ENCODE measurements around the gene APBA2.

DNA sequence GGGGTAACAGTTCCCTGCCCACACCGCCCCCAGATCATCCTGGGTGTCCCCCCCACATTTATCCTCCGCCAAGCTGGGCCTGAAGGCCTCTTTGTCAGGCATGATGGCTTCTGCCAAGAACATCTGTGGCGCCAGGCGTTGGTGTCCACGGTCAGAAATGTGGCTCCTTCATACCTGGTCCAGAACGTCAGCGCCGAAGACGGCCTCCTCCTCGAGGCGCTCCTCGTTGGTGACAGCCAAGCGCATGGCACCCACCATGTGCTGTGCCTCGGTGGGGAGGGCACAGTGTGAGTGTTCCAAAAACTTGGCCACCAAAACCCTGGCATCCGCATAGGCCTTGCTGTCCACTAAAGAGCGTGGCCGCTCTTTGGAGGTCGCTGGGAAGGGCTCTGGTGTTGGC is 237.4 kb downstream of the APBA2 start:
- TF ChIP-seq, protein P1, sequence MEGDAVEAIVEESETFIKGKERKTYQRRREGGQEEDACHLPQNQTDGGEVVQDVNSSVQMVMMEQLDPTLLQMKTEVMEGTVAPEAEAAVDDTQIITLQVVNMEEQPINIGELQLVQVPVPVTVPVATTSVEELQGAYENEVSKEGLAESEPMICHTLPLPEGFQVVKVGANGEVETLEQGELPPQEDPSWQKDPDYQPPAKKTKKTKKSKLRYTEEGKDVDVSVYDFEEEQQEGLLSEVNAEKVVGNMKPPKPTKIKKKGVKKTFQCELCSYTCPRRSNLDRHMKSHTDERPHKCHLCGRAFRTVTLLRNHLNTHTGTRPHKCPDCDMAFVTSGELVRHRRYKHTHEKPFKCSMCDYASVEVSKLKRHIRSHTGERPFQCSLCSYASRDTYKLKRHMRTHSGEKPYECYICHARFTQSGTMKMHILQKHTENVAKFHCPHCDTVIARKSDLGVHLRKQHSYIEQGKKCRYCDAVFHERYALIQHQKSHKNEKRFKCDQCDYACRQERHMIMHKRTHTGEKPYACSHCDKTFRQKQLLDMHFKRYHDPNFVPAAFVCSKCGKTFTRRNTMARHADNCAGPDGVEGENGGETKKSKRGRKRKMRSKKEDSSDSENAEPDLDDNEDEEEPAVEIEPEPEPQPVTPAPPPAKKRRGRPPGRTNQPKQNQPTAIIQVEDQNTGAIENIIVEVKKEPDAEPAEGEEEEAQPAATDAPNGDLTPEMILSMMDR (IDR thresholded peaks at IDR 0.05) = no peak
- TF ChIP-seq EZH2phosphoT487 (IDR thresholded peaks at IDR 0.05) = no peak
